ENCODE results near the gene LPIN1. TPM values are rescaled to one million over a fixed set of nuclear protein-coding genes. Genes with fewer than 3 reads are reported as not detected.

Gene LPIN1
- total RNA-seq, 1 experiment from 2014 or later = 4.4 TPM

GRCh38 chr2:11761259-11761658 lies 14.8 kb downstream of the LPIN1 start:
- Histone ChIP-seq H3K4me2 (ENCODE audit: insufficient read depth, insufficient read length, low read length) (no peak overlapping the region), H3K4ac (ENCODE audit: low read depth, low read length) (no peak overlapping the region), H2AFZ (ENCODE audit: low read length) (no peak overlapping the region), H2BK5ac (ENCODE audit: insufficient read length, low read length) (no peak overlapping the region), H3K23me2 (ENCODE audit: insufficient read length, low read depth, low read length, poor library complexity, severe bottlenecking) (no peaks in the 10 kb centered on the region), H4K8ac (replicated peaks; ENCODE audit: insufficient read length, low read depth, low read length) (no peak overlapping the region), H2BK12ac (ENCODE audit: insufficient read length, low read depth, low read length) (no peak overlapping the region), H3K23ac (ENCODE audit: insufficient read length, low read depth, low read length) (no peak overlapping the region), H3K9me3 (ENCODE audit: control insufficient read depth, low read depth, low read length) (no peaks in the 10 kb centered on the region), H4K91ac (ENCODE audit: insufficient read length, low read depth, low read length) (no peak overlapping the region), H3K18ac (ENCODE audit: insufficient read length, low read depth, low read length) (no peak overlapping the region), H3K27me3 (ENCODE audit: insufficient read depth, low read length) (no peaks in the 10 kb centered on the region), H3T11ph (ENCODE audit: low read length) (no peak overlapping the region), H4K5ac (ENCODE audit: insufficient read length, low read depth, low read length) (no peak overlapping the region), H3K79me2 (ENCODE audit: insufficient read depth, low read length) (no peaks in the 10 kb centered on the region), H3K9ac (ENCODE audit: extremely low read depth, insufficient read length, low read length) (no peak overlapping the region), H3K56ac (ENCODE audit: insufficient read length, low read depth, low read length) (no peak overlapping the region), H4K20me1 (ENCODE audit: control insufficient read depth, insufficient read depth, insufficient read length) (no peaks in the 10 kb centered on the region), H3K27ac (ENCODE audit: insufficient read length, low read depth, low read length) (no peak overlapping the region), H3K14ac (ENCODE audit: insufficient read depth, low read length) (no peak overlapping the region), H2BK15ac (ENCODE audit: low read depth, low read length) (no peak overlapping the region), H2AK5ac (ENCODE audit: insufficient read length, low read length) (no peak overlapping the region), H3K79me1 (ENCODE audit: insufficient read depth, low read depth, low read length, poor library complexity, severe bottlenecking) (no peaks in the 10 kb centered on the region), H2BK120ac (ENCODE audit: low read depth, low read length, poor library complexity, severe bottlenecking) (no peak overlapping the region), H2BK20ac (ENCODE audit: low read depth, low read length, poor library complexity, severe bottlenecking) (no peak overlapping the region), H3K4me1 (ENCODE audit: insufficient read depth, low read length) (no peaks in the 10 kb centered on the region)
- peaks cover 17 to 21% of the 10 kb centered on the region in 2 experiments for H3K9me3 Mint-ChIP-seq
- WGBS (ENCODE audit: extremely low coverage, insufficient read length, low lambda C conversion rate) = no CpG with 5 or more reads among the region's 2 CpGs
- H3K27me3 Mint-ChIP-seq (ENCODE audit: low read depth) = no peaks in the 10 kb centered on the region; the same call in 1 of the 2 replicates
- peaks cover 30 to 42% (median 39%) of the 10 kb centered on the region in 3 experiments for H3K36me3 Mint-ChIP-seq (ENCODE audit: insufficient read depth in 1 of 3, low read depth in 3 of 3)
- H3K4me1 Mint-ChIP-seq = peaks cover 12 to 29% of the 10 kb centered on the region in 2 experiments
- H3K4me3 Mint-ChIP-seq = no peak overlapping the region
- no peak for TF ChIP-seq CTCF (conservative IDR thresholded peaks at IDR 0.05)
- H3K27ac Mint-ChIP-seq = peak overlapping the region in 2 of 3 experiments; percentile 2 to 57; a peak in 3 of 7 replicates
- DNase-seq = no peak

All from H9 (cell line).